ENCODE measurements around the gene ELANE.
A peak's percentile ranks its signal among the peaks of the same experiment; 100 is the strongest.
"Not testable (repeated sequence)": the region's sequence is repeated elsewhere in the genome, so short reads cannot be mapped to it uniquely, and the experiment has no call there.

Gene ELANE

GRCh38 chr19:882871-883497, 30.9 kb downstream of the ELANE start:
- no peak for DNase-seq

GRCh38 chr19:883661-884211, 31.6 kb downstream of the ELANE start:
- no peak for DNase-seq

GRCh38 chr19:884420-885211, 32.5 kb downstream of the ELANE start:
- no peak for DNase-seq

- no peak for DNase-seq
These were observed 33.6 kb downstream of the ELANE start for GRCh38 chr19:885536-886224.

- no peak for DNase-seq
These were observed 35.0 kb downstream of the ELANE start for GRCh38 chr19:887072-887471.

GRCh38 chr19:887599-887998, 35.5 kb downstream of the ELANE start:
- DNase-seq: no peak

- DNase-seq: no peak
These were observed 36.7 kb downstream of the ELANE start for GRCh38 chr19:888581-889385.

GRCh38 chr19:889662-890295, 37.7 kb downstream of the ELANE start:
- no peak for DNase-seq

- no peak for DNase-seq
These were observed 38.7 kb downstream of the ELANE start for GRCh38 chr19:890831-891230.

- DNase-seq: not testable (repeated sequence)
These were observed 39.5 kb downstream of the ELANE start for GRCh38 chr19:891421-892200.

GRCh38 chr19:892243-892893, 40.3 kb downstream of the ELANE start:
- no peak for DNase-seq

GRCh38 chr19:892894-893689, 41.0 kb downstream of the ELANE start, which contains the start of the genes MED16 and RNU6-9:
Gene MED16, minus strand, starts transcription at chr19:893187. Its CDS starts 2,056 bp downstream, at chr19:891131.
Gene RNU6-9, plus strand, starts transcription at chr19:893484.
- peak; percentile 66 for DNase-seq

GRCh38 chr19:896434-896833, 44.3 kb downstream of the ELANE start:
- DNase-seq: no peak

- DNase-seq: no peak
These were observed 44.9 kb downstream of the ELANE start for GRCh38 chr19:896999-897398.

GRCh38 chr19:897442-898039, 45.4 kb downstream of the ELANE start:
- DNase-seq: no peak

GRCh38 chr19:898663-899062, 46.6 kb downstream of the ELANE start:
- DNase-seq: no peak

- no peak for DNase-seq
These were observed 47.4 kb downstream of the ELANE start for GRCh38 chr19:899336-900042.

- DNase-seq: no peak
These were observed 47.9 kb downstream of the ELANE start for GRCh38 chr19:900043-900301.
